GM21529 (cell line): ENCODE measurements around the gene ZCWPW2.

ENCODE experiments used
- ATAC-seq: cut with Tn5 transposase; IDR thresholded peaks from one replicate; pipeline ENCODE4 v1.9.1; 2021; ENCODE audit not compliant: unreplicated experiment

Gene ZCWPW2

GRCh38 chr3:28348629-28349468, at the start of gene ZCWPW2, which contains the start of gene AZI2:
TSS of gene ZCWPW2 (plus strand) at chr3:28348721. CDS start at chr3:28413069, 64,348 bp downstream.
TSS of gene AZI2 (minus strand) at chr3:28348824. CDS start at chr3:28340617, 8,207 bp downstream.
- peak; percentile 88 for ATAC-seq

GRCh38 chr3:28299705-28300104, 48.8 kb upstream of the ZCWPW2 start:
- no peak for ATAC-seq

GRCh38 chr3:28300345-28300962, 48.1 kb upstream of the ZCWPW2 start:
- ATAC-seq: no peak

DNA sequence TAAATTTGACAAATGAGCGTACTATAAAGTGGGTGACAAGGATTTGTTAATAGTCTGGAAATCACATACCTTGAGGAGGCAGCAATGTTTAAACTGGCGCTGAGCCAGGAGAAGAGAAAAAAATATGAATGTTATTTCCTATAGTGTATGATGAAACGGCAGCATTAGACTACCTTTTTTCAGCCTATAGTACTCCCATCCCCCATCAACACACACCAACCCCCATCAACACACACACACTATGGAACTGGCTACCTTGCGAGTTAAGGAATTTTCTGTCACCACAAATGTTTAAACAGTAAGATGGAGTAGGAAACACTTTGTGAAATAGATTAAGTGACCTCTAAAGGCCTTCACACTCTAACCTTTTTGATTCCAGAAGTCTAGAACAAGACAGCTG, 46.8 kb upstream of the ZCWPW2 start:
- no peak for ATAC-seq

- ATAC-seq: no peak
Measured at GRCh38 chr3:28308196-28308595, 40.3 kb upstream of the ZCWPW2 start.

DNA sequence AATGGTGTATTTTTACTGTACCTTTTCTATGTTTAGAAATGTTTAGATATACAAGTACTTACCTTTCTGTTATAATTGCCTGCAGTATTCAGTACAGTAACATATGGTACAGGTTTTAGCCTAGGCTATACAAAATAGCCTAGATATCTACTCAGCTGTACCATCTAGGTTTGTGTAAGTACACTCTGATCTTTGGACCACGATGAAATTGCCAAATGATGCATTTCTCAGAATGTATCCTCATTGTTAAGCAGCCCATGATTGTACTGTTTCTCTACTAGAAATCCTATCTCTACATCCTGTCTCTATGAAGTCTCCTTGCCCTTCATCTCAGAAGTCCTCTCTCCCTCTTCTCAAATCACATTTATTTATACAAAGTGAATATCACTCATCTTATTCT, 32.8 kb upstream of the ZCWPW2 start:
- ATAC-seq: no peak

DNA sequence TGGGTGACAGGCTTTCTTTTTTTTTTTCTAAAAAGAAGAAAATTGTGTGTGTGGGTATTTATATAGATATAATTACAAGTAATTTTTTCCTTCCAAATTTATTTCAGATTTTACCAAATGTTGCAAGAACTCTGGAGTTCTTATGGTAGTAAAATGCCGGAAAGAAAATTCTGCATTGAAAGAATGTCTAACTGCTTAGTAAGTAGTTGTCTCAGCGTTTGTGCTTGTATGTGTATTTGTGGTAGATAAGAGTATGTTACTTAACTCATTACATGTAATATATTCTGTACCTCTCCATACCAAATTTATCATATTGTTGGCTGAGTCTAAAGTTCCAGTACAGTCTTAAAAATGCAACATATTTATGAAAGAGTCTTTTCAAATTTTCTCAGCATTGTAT, 32.3 kb upstream of the ZCWPW2 start:
- no peak for ATAC-seq

GRCh38 chr3:28317438-28318022, 31.0 kb upstream of the ZCWPW2 start:
- ATAC-seq: peak; percentile 90

DNA sequence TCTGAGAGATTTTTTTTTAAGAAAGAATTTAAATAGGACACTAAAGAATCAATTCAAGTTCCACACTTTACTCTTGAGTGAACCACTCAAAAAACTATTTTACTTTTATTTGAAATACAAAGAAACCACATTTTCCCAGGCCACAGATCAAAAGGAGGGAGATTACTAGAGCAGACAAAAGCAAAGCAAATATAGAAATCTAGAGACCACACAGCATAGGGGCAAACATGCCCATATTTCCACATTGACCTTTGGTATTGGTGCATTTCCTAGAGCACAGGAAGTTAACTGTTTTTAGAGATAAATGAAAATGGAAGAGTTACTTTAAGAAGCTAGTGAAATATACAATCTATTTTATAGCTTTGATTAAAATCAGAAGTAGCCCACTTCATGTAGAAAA, 27.5 kb upstream of the ZCWPW2 start:
- ATAC-seq: no peak

DNA sequence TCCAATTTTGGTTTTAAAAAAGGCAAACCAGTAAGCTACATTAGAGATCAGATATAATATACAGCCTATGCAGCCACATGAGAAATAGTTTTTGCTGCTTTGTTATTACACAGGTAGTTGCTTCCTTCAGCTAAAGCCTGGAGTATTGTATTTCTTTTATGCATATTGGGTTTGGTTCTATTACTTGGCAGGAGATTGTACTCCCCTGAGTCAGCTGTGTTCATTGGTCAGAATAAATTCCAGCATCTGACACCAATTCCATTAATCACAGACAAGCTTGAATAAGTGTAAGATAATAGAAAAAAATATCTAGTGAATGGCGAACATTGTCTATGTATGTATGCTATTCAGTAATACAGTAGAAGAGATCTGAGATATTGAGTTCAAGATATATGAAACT, 26.1 kb upstream of the ZCWPW2 start:
- ATAC-seq: no peak

GRCh38 chr3:28326458-28326926, 22.0 kb upstream of the ZCWPW2 start:
- ATAC-seq: peak; percentile 75

GRCh38 chr3:28328188-28329151, 20.1 kb upstream of the ZCWPW2 start:
- no peak for ATAC-seq

DNA sequence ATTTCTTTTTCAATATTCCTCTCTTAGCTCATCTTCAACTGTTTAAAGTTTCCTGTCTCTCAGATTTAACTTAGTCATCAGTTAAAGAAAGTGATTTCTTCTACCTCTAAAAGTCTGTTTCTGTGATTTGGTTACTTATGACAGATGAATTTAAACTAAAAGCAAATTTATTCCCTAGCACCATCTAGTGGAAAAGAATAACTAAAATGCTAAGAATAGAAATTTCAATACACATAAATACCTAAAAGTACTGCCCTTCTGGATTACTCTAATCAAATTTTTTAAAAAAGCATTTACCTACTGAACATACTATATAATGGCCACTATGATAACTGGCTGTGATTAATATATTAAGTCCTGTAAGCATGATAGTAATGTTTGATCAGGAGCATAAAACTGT, 14.0 kb upstream of the ZCWPW2 start:
- no peak for ATAC-seq

DNA sequence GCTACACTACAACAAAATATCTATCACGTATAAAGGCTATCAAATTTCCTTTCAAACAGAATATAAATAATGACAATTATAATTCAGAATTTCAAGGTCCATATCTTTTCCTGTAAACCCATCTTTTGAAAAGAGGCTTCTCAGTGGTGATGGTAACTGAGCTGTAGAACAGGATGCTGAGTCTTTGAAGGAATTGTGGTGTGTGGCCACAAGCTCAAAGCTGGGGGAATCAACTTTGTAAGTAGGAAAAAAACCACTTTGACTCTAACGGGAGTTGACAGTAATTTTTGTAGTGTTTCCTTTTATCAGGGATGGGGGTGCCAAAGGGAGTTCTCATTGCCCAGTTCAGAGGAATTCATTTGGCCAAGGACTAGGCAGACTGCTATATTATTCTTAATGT, 13.3 kb upstream of the ZCWPW2 start:
- ATAC-seq: no peak

DNA sequence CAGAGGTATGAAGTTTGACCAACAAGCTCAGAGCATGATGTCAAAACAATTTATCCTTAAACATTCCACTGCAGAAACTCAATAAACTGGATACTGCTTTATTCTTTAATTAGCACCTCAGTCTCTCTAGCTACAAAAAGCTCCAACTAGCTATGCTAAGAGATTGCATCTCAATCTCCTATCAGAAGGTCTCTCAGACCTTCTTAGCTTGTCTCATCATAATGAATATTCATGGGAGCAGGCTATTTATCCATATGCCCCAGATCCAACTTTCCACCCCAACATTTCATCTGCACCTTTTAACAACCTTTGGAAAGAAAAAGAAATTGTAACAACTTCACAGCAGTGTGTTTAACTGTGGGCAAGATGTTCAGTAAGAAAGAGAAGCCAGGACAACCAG, 11.3 kb upstream of the ZCWPW2 start:
- ATAC-seq: no peak

DNA sequence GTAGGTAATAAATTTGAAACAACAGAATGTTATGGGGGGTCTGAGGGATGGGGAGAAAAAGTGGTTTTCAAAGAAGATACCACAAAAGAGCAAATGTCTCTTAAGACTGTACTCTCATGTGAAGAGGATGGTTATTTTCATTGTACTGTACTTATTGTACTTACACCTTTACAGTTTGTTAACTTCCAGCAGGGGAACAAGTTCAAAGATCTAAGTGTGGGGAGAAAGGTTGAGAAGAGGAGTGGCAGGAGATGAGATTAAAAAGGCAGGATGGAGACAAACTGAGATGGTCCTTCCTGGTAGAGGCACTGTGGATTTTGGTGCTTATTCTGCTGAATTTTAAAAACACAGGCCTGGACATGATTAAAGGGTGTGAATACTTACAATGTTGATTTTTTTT, 5.4 kb upstream of the ZCWPW2 start:
- no peak for ATAC-seq

DNA sequence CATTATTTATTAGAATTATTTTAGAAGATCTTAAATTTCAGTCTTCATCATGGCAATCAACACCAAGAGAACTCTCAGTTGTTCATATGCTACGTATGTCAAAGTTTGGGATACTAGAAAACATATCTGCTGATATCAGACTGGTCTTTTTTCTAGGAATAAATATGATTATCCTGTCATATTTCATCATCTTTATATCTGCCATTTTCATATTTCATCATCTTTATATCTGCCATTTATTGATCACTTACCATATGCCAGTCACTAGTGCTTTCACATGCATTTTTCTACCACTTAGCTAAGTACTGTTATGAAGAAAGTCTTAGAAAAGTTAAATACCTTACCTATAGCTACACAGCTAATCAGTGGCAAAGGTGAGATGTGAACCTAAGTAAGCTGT, 2.8 kb upstream of the ZCWPW2 start:
- no peak for ATAC-seq

DNA sequence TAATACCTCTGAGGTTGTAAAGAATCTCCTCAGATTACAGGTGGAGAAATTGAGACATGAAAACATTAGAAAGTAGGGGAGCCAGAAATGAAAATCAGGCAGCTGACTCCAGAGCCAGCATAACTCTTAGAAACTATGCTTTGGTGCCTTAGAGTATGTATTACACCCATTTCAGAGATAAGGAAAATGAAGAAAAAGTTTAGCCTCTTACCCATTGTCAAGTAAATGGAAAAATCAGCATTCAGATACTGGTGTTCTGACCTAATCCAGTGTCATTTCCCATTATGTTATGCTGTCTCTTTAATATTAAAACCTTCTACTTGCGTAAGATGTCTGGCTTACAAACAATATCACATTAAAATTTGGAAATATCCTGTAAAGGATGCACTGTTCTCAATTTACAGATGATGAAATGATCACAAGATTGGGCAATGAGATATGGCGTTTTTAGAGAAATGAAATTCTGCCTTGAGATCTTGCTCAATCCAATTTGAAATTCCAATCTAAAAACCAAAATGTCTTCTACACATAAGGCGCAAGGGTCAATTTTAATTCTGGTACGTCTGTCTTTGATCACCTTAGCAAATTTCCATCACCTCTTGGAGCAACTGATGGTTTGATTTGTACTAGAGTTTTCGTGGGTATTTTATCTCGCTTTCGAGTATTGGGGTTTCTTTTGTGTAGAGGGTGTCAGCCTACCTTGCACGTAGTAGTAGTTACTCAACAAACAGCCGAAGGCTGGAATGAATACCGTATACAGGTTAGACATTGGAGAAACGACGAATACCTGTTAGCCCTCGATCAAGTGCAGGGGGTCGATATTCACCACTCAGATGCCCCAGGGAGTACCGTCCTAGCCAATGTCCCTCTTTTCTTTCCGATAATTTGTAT, 902 bp upstream of the ZCWPW2 start:
- ATAC-seq: no peak

GRCh38 chr3:28348265-28348628, 274 bp upstream of the ZCWPW2 start:
- ATAC-seq: no peak

GRCh38 chr3:28349469-28350000, 1.0 kb downstream of the ZCWPW2 start:
- no peak for ATAC-seq
